ENCODE measurements around the gene GLIPR1L1.

GLIPR1L1 gene

DNA sequence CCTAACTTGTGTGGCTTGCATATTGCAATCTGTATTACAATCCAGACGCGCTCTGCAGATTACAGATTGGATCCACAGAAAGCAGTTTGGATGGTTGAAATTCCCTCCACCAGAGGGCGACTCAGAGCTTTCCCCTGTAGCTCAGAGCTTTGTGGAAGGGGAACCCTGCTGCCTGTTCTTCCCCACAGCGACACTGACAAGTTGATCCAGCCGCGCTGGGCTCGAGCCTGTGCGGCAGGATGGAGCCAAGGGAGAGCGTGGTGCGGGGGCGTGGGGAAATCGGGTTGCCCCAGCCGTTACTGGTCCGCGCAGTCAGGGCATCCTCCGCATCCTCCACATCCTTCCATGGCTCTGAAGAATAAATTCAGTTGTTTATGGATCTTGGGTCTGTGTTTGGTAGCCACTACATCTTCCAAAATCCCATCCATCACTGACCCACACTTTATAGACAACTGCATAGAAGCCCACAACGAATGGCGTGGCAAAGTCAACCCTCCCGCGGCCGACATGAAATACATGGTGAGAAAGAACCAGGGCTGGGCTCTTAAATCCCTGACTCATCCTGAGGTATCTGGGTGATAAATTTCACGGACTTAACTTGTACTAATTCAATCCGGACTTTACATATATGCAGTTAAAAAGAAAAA is at the start of gene GLIPR1L1 (continued):
- peak; percentile 67; the same call in 1 of the 2 replicates for TF ChIP-seq HIC1 (tag by site-specific recombination; IDR thresholded peaks at IDR 0.05)
- TF ChIP-seq GFI1B (tag by site-specific recombination; IDR thresholded peaks at IDR 0.05): no peak
- peak; percentile 98 for TF ChIP-seq PRDM10 (tag by site-specific recombination; IDR thresholded peaks at IDR 0.05)
- TF ChIP-seq ZFP37 (tag by site-specific recombination; IDR thresholded peaks at IDR 0.05): peak; percentile 86
- no peak for TF ChIP-seq ZNF664 (tag by site-specific recombination; IDR thresholded peaks at IDR 0.05)
- TF ChIP-seq MZF1 (tag by site-specific recombination; IDR thresholded peaks at IDR 0.05; ENCODE audit: borderline replicate concordance): peak; percentile 79
- TF ChIP-seq ZNF747 (tag by site-specific recombination; IDR thresholded peaks at IDR 0.05): no peak
- TF ChIP-seq ZFP69B (tag by site-specific recombination; IDR thresholded peaks at IDR 0.05): no peak
- no peak for TF ChIP-seq ZNF629 (tag by site-specific recombination; IDR thresholded peaks at IDR 0.05)
- TF ChIP-seq ZNF596 (tag by site-specific recombination; IDR thresholded peaks at IDR 0.05): no peak
- TF ChIP-seq ZNF426 (tag by site-specific recombination; IDR thresholded peaks at IDR 0.05): no peak
- no peak for TF ChIP-seq ZNF280D (tag by site-specific recombination; IDR thresholded peaks at IDR 0.05)
- TF ChIP-seq, protein P1, sequence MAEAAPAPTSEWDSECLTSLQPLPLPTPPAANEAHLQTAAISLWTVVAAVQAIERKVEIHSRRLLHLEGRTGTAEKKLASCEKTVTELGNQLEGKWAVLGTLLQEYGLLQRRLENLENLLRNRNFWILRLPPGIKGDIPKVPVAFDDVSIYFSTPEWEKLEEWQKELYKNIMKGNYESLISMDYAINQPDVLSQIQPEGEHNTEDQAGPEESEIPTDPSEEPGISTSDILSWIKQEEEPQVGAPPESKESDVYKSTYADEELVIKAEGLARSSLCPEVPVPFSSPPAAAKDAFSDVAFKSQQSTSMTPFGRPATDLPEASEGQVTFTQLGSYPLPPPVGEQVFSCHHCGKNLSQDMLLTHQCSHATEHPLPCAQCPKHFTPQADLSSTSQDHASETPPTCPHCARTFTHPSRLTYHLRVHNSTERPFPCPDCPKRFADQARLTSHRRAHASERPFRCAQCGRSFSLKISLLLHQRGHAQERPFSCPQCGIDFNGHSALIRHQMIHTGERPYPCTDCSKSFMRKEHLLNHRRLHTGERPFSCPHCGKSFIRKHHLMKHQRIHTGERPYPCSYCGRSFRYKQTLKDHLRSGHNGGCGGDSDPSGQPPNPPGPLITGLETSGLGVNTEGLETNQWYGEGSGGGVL (tag by site-specific recombination; IDR thresholded peaks at IDR 0.05): no peak
- TF ChIP-seq ZNF791 (tag by site-specific recombination; IDR thresholded peaks at IDR 0.05): no peak
- TF ChIP-seq PRDM2 (tag by site-specific recombination; IDR thresholded peaks at IDR 0.05; ENCODE audit: borderline replicate concordance): no peak
- 0 out of 2 replicates have a peak, but pooled peaks have one; percentile 28 for TF ChIP-seq ZXDB (tag by site-specific recombination; IDR thresholded peaks at IDR 0.05)
- TF ChIP-seq KLF10 (tag by site-specific recombination; IDR thresholded peaks at IDR 0.05): no peak
- TF ChIP-seq ZNF529 (tag by site-specific recombination; IDR thresholded peaks at IDR 0.05; ENCODE audit: insufficient replicate concordance): no peak
- peak; percentile 51; the same call in 1 of the 2 replicates for TF ChIP-seq IKZF3 (tag by site-specific recombination; IDR thresholded peaks at IDR 0.05)
- TF ChIP-seq CTCF (tag by site-specific recombination; IDR thresholded peaks at IDR 0.05): peak; percentile 94
